ENCODE results near the gene TOX2.
A peak's percentile ranks its signal among the peaks of the same experiment; 100 is the strongest.

Gene TOX2

DNA sequence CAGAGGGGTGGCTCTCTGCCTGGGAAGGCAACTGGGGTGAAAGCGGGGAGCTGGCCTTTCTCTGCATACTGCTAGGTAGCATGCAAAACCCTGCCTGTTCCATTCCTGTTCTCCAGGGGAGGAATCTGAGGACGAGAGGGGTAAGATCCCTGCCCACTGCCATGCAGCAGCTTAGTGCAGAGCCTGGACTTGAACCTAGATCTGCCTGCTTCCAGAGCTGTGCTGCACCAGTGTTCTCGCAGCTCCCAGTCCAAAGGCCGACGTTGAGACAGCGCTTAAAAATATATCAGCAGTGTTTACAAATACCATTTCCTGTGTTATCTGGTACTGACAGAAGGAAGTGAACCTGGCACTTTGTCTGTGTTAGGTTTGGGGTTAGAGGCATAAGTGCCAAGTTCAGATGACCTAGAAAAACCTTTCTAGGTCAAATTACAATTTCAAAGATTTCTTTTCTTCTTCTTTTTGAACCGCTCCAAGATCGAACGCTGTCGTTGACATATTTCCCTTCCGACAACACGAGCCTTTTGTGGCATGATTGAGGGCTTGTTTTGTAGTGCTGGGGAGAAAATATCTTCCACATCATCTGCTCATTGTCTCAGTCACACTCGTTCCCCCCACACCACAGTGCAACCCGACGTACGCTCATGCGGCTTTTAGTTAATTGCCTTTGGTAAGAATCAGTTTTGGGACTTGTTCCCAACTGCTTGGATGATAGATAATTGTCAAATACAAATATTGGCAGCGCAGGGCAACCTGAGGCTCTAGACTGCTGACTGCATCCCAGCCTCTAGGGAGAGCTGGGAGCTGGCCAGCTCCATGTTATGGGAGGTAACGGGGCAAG lies 44.6 kb downstream of the TOX2 start:
- DNase-seq (ENCODE audit: low read depth in 2 of 2), result no peak

DNA sequence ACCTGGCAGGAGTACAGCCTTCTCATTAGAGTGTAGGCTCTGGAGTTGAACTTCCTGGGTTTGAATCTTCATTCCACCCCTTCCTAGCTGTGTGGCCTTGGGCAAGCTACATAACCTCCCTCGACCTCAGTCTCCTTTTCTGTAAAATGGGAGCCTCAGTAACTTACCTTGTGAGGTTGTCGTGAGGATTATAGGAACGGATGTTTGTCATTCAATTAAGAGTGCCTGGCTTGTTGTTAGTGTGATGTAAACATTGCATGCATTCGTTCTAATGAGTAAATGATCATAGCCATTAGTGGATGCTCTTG lies 45.2 kb downstream of the TOX2 start:
- no peak for DNase-seq (ENCODE audit: low read depth in 2 of 2)

DNA sequence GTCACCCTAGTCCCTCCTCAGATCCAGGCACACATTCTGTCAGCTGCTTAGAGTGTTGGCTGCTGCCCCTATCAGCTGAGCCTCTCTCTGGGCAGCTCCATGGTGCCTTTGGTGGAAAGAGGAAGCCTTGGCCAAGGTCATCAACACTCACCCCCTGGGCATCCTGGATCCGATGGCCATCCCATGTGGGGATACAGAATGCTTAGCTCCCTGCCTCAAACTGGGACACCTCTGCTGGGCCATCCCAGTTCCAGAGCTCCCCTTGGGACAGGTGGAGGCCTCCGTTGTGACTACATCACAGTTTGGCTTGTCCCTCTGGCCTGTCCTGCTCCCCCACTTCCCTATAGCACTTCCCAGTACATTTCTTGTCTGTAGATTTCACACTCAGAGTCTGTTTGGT lies 45.6 kb downstream of the TOX2 start:
- DNase-seq (ENCODE audit: low read depth in 2 of 2), result no peak

DNA sequence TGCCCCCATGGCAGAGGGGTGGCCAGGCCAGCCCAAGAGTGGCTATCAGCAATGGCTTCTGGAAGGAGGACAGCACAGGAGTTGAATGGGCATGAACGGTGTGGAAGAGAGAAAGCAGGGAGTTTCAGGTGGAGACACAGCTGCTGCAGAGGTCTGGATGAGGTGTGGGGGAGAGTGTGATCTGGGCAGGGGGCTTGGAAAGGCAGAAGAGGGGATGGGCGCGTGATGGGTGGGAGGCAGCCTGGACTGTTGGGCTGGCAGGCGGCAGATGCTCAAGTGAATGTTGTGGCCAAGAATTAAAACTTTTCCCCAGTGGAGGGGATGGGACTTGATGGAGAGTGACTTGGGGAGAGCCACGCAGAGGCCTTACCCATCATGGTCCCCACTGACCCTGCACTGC lies 46.5 kb downstream of the TOX2 start:
- DNase-seq (ENCODE audit: low read depth in 2 of 2), result no peak

DNA sequence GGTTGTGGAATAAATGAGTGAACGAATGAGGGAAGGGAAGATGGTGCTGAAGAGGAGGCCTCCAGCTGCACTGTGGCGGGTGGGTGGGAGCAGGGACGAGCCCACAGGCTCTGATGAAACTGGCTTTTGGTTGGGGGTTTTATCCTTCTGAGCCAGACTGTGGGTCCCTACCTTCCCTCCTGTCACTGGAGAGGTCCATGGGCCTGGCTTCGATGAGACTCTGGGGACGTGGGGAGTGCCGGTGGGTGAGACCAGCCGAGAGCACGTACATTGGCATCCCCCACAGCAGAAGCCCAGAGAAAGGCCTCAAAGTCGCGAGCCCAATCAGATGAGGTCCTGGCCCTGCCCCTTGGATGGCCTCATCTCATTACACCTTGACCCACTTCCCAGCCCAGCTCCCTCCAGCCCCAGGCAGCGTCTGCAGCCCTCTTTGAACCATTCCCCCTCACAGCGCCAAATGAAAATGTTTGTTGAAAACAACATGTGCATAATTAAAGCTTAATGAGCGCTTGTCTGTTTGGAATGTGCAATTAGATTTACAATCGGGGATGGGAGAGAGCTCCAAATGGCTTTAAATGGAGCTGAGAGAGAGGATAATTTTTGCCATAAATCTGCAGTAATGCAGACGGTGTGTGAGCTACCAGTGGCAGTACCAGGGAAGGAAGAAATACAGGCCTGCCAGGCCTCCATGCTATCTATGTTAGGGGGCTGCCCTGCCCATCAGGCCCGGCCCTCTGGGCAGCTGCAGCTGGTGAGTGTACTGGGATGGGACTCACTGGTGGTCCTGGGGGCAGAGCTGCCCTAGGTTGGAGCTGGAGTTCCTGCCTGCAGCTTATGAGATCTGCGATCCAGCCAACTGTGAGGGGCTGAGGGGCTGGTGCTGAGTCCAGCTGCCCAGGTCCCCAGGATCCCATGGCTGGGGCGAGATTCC lies 47.2 kb downstream of the TOX2 start:
- DNase-seq (ENCODE audit: low read depth in 2 of 2), result no peak

DNA sequence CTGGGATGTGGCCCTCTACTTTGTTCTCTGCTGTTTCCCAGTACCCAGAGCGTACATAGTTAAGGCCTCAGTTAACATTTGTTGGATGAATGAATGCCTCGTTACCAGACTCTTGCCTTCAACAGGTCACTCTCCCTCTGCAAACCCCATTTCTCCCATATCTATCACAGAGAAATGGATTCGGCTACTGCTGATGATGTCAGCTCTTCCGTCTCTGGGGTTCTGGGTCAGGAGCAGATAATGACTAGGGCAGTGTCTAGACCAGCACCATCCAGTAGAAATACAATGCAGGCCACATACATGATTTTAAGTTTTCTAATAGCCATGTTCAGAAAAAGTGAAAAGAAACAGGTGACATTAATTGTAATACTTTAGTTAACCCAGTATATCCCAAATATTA lies 47.9 kb downstream of the TOX2 start:
- DNase-seq (ENCODE audit: low read depth in 2 of 2), result no peak

DNA sequence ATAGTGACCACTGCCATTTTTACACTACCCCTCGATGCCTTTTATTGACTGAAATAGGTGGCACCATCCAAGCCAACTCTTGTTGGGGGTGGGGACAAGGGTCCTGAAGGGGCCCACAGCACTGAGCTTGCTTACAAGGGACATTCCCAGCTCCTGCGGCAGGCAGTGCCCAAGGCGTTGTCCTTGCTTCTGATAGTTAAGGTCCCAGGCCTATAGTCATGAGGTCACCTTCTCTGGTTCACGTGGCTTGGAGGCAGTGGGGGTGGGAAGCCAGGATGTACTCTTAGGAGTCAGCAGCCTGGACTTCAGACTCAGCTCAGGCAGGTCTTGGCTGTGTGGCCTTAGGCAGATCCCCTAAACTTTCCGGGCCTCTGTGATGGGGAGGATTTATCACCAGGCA lies 48.6 kb downstream of the TOX2 start:
- no peak for DNase-seq (ENCODE audit: low read depth in 2 of 2)

DNA sequence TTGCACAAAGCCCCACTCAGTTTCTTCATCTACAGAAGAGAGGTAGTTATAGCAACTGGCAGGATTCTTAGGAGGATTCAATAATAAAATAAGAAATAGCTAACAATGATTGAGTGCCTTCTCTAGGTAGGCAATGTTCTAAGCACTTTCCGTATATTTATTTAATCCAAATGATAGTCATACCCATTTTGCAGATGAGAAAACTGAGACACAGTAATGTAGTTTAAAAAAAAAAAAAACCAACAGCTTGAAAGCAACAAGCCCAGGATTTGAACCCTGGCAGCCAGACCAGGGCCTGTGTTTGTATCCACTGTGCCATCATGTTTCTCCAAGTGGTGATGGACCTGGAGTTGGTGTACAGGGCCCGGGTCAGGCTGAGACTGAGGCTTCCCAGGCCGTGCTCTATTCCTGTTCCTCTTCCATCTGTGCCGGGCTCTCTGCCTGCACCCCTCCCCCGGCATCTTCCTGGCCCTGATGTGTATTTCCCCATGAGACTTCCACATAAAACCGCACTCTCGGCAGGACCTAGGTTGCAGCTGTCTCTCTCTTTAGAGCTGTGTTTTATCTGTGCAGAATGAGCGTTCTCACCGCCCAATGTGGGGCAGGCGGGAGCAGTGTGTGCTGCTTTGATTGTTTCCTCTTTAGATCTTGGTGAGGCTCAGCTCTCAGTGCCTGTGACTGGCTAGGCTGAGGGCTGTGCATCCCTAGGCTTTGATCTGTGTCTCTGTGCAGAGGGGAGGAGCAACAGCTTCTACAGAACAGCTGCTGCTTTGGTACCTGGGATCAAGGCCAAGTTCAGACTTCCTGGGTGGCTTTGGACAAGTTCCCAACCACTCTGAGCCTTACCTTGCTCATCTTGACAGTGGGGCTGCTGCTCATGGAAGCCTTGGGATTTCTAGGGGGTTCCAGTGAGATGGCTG lies 49.5 kb downstream of the TOX2 start:
- DNase-seq (ENCODE audit: low read depth in 2 of 2), result peak; percentile 82 to 84

DNA sequence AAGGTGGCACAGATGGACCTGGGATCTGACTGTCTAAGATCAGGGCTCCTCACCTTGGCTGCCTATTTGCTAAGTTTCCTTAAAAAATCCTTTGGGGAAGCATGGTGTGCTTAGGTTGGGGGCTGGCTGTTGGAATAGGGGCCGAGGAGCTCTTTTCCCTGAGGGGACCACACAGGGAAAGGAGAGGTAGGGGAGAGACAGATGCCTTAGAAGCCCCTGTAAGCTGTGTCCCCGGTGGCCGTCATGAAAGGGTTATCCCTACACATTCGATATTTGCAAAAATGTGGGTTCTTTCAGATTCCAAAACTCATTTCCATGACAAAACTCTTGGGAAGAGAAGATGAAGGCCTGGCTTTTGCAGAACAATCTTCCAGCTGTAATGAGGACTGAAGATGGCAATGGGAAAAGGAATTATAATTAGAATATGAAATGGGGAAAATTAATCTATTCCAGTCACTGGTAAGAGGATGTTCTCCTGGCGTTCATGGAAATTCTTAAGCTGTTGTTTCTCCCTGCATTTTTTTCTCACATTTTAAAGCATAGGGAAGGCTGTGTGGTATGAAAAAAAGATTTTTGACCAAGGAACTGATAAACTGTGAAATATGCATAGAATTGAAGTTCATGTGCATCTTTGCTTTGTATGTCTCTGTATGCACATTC lies 53.8 kb downstream of the TOX2 start:
- no peak for DNase-seq (ENCODE audit: low read depth in 2 of 2)

DNA sequence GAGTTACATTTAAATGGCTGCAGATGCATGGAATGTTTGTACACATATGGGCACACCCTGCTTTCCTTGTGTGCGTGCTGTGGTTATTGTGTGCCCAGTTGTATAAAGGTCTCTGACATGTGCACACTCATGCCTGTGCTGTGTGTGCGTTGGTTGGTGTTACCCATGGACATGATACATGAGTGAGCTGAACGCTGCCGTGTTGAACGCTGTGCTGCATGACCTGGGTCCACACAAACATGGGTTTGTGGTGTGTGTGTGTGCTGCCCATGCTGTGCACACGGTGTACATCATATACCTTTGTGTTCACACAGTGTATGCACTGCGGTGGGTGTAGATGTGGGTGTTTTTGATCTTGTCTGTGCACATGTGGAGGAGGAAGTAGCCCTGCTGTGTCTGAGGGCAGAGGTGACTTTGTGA lies 54.4 kb downstream of the TOX2 start:
- no peak for DNase-seq (ENCODE audit: low read depth in 2 of 2)

DNA sequence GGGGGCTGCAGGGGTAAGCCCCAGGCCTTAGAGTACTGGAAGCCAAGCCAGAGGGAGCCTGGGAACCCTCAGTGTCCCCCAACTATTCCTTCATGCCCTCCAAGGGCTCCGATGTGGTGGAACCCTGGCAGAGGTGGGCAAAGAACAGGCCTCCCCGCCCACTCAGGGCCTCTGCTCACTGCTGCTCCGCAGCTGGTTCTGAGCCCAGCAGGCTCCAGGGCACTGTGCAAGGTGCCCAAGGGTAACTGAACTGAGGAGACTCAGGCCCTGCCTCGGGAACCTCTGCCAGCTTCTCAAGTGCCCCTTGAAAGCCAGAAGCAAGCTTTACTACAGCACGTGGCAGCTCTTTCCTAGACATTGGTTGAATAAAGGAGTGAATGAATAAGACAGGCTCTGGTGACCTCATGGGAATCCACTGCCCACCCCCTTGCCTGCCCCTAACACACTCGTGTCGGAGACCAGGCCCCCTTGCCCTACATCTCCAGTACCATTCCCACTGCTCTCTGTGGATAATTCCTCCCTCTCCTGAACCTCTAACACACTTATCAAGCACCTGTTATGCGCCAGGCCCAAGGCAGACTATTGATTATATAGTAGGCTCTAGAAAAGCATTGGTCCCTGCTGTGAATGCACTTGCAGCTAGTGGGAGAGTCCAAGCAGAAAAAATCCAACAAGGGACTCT lies 55.0 kb downstream of the TOX2 start:
- DNase-seq (ENCODE audit: low read depth in 2 of 2), result no peak

DNA sequence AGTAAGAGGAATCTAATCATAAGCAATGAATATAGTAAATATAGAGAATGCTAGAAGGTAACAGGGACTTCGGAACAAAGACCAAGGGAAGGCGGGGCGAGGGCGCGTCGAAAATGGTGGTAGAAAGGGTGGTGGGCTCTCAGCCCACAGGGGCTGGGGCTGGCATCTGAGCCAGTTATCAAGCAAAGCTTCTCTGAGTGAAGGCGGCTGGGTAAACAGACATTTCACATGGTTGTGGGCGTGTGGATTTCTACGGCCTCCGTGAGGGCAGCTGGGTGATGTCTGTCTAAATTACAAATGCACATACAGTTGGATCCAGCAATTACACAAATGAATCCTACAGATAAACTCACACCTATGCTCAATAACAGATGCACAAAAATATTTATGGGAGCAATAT lies 56.6 kb downstream of the TOX2 start:
- DNase-seq (ENCODE audit: low read depth in 2 of 2), result no peak

DNA sequence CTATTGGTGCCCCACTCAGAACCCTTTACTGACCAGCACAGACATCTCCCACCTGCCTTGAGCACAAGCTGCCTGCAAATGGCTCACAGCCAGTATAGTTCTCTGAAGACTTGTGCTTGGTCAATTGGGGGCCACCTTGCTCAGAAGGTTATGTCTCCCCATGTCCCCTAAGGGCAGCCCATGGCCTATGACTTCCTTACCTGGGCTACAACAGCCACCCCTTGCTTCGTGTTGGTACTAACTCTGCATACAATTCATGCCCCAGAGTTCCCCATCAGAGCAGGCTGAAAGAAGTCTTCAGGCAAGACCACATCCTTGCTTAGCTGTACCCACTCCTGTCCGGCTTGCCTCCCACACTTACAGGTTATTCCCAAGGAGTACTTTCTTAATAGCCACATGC lies 57.4 kb downstream of the TOX2 start:
- no peak for DNase-seq (ENCODE audit: low read depth in 2 of 2)

DNA sequence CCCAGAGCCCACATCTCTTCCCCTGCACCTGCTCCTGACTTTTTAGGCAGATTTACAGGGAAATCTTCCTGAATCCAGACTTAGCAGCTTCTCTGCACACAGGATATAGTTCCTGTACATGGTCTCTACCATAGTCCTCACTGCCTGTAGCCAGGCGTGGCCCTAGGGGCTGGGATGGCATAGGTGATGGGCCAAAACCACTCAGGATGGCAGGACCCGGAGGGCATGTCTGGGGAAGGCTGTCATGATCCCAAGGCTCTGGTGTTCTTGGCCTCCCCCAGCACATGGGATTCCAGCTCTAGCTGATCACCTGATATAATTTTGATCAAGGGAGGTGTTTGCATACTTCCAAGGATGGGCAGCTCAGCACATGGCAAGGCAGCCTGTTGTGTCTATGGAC lies 58.0 kb downstream of the TOX2 start:
- DNase-seq (ENCODE audit: low read depth in 2 of 2), result no peak

DNA sequence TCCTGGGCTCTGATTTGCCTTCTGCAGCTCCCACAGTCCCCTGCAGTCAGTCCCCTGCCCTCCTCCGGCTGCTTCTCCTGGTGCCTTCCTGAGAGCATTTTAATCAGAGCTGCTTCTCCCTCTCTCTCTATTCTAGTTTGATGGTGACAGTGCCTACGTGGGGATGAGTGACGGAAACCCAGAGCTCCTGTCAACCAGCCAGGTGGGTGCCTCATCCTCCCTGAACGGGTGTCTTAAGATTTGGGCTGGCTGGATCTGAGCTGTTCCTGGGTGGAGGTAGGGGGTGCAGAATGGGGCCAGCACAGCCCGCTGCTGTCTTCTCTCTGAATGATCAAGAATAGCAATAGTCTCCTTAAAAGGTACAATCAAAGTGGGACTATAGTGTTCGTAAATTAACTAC lies 58.6 kb downstream of the TOX2 start:
- DNase-seq (ENCODE audit: low read depth in 2 of 2), result no peak

DNA sequence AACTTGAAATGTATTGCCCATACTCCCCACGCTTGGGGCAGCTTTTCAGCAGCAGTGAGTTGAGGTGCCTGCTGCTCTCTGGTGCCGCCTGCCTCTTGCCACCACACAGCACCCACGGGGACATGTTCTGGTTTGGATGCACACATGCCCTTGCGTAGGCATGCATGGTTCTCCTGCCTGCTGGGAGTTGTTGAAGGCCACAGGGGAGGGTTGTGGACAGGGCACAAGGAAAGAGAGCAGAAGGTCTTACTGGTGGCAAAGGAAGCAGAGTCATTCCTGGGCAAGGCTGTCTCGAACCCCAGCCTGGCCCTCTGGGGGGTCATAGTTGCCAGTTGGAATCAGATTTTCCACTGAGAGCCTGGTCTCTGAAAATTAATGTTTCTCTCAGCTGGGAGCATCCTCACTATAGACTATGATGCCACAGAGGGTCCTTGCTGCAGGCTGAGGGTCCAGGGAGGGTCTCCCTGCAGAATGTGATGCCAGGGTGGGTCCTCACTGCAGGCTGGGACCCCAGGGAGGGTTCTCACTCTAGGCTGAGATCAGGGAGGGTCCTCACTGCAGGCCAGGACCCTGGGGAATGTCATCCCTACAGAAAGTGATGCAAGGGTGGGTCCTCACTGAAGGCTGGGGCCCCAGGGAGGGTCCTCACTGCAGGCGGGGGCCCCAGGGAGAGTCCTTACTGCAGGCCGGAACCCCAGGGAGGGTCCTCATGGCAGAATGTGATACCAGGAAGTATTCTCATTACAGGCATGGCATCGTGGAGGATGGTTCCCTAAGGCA lies 59.2 kb downstream of the TOX2 start:
- no peak for DNase-seq (ENCODE audit: low read depth in 2 of 2)

DNA sequence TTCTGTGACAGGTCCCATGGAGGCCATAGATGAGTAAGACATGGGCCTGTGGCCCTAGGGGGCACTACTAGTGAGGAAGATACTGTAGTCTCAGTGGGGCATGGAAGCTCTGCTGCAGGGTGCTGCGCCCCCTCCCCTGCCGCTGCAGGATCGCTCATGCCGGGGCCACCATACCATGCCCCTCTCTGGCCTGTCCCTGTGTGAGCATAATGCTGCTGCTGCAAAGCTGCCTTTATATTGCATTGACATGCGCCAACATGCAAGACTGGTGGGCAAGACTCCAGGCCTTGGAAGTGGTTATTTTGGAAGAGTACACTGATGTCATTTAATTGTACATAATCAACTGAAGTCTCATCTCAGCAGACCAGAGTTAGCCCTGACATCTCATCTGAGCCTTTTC lies 60.0 kb downstream of the TOX2 start:
- DNase-seq (ENCODE audit: low read depth in 2 of 2), result no peak

DNA sequence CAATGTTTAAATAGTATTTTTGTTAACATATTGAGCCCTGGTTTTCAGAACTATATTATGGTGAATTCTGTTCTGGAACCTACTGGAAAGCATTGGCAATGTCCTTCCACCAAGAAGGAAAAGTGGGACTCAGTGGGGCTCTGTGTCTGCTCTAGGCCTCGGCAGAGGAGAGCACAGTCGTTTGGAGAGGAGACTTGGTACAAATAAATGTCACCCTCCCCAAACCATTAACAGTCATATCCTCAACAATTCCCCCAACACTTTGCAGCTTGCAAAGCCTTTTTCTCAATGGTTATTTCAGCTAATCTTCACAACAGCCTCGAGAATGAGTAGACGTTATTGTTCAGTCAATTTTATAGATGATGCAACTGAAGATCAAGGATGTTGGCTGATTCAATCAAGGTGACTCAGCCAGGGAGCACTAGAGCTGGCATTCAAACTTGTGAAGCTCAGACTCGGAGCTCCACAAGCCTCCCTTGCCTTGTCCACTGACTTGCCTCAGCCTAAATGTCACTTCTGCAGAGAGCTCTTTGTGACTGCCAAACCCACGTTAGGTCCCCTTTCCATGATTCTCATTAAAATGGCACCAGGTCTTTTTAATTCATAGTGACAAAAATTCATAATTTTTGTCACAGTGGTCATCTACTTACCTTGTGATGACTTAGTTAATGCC lies 60.6 kb downstream of the TOX2 start:
- peak; percentile 83 to 85 for DNase-seq (ENCODE audit: low read depth in 2 of 2)

DNA sequence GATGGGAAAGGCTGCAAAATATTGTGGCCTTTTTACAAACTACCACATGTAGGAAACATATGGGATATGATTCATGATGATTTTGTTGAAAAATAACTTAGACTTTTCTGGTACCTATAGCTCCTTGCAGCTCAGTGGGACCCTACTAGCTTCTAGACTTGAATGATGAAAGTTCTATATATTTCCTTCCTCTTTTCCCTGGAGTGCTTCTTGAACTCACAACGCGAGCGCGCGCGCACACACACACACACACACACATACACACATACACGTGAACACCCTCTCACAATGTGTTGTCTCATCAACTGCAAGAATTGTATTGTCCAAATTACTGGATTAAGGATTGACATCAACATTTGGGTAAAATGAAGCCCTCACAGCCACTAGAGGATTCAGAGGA lies 61.9 kb downstream of the TOX2 start:
- DNase-seq (ENCODE audit: low read depth in 2 of 2), result no peak

DNA sequence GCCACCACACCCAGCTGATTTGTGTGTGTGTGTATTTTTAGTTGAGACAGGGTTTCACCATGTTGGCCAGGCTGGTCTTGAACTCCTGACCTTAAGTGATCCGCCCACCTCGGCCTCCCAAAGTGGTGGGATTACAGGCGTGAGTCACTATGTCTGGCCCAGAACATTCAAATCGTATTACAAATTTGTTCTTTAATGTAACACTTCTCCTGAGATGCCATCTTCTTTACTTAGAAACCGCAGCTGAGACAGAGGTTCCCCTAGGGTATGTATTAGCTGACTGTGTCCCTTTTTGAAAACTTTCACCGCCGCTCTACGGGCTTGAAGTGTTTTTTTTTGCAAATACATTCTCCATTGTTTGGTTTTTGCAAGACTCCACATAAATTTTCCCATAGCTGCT lies 62.6 kb downstream of the TOX2 start:
- DNase-seq (ENCODE audit: low read depth in 2 of 2), result no peak

Data from fibroblast of skin of left quadriceps (primary cell).